ENCODE measurements around the gene TNFRSF1B.

Gene TNFRSF1B

DNA sequence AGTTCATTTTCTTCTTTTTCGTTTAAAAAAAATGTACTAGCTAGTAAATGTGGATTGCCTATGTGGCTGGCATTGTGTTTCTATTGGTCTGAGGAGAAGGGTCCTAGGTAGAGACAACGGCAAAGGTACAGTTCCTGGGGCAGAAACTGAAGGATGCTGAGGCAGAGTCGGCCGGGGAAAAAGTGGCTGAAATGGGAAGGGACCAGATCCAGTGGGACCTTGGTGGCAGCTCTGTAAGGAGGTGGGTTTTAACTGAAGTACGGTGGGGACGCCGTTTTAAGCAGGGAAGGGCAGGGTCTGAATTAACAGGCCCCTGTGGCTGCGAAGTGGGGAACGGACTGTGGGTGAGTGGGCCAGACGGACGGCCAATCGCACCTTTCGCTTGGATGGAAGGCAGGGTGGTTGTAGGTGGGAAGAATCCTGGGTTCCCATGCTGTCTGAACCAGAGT, 62.6 kb downstream of the TNFRSF1B start:
- Mint-ChIP-seq H3K4me1 (peaks cover 20% of the 10 kb centered on the region), H3K27ac (peak overlapping the region; percentile 30), H3K27me3 (no peaks in the 10 kb centered on the region), H3K36me3 (no peaks in the 10 kb centered on the region), H3K9me3 (no peaks in the 10 kb centered on the region), H3K4me3 (peak overlapping the region; percentile 82)

DNA sequence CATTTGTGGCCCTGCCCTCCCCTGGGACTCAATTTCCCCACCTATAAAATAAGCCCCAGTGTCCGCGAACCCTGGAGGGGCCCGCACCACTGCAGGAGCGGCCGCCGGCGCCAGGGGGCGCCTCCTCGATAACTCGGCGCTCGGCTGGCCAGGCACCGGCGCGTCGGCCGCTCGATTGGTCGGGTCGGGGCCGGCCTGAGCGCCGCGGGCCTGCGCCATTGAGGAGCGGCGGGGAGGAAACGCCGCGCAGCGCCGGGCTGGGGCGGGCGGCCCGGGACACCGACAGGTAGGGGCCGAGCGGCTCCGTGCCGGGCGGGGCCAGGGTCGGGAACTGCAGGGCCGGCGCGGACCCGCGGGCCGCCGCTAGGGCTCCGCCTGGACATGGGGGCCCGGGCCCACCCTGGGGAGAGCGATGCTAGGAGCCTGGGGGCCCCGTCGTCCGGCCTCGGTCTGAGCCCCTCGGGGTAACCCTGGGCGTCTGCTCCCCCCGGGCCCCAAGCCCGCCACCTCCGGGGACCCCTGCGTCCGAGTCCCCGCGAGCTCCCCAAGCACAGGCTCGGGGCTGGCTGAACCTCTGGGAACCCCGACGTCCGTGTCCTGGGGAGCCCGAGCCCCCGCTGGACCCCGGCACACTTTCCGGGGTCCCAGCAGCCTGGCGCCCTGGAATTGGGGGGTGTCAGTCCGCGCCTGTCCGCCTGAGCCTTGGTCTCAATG, 63.2 kb downstream of the TNFRSF1B start, which contains the start of gene VPS13D:
VPS13D (plus strand) TSS at position 196 of the 714 bp plus-strand sequence. CDS start 4,237 bp downstream, outside the sequence.
- no peaks in the 10 kb centered on the region for H3K9me3 Mint-ChIP-seq
- peak within 1 kb of the TSS; percentile 88 for H3K4me3 Mint-ChIP-seq
- peaks cover 20% of the 10 kb centered on the region for H3K4me1 Mint-ChIP-seq
- peak within 1 kb of the TSS; percentile 70 for H3K27ac Mint-ChIP-seq
- H3K36me3 Mint-ChIP-seq = peaks cover 2% of the 10 kb centered on the region
- H3K27me3 Mint-ChIP-seq = no peaks in the 10 kb centered on the region

DNA sequence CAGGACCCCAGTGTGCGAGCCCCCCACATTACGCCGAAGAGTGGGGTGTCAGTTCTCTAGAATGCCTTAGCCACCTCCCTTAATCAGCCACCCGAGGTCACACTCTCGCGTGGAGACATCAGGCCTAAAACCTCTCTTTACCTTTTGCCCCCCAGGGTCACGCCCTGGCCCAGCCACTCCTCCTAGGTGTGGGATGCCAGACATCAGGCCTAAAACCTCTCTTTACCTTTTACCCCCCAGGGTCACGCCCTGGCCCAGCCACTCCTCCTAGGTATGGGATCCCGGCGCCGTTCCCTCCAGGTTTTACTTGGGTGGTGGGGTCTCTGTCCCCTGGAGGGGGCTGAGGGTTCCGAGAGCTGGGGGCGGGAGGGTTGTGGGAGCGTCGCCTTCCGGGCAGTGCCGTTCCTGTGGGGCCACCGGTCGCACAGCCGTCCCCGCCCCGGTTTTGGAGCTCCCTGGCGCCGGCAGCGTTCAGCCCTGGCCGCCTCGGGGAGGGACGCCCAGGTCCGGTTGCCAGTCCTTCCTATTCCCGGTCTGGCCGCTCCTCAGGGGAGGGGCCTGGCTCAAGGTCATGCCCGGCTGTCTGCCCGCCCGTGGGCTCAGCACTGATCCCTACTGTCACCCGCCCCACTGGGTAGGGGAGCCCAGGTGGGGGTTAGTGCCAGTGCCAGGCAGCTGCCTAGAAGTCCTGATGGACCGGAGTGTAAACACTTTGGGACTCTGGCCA, 63.9 kb downstream of the TNFRSF1B start:
- Mint-ChIP-seq H3K36me3 (peaks cover 2% of the 10 kb centered on the region), H3K9me3 (no peaks in the 10 kb centered on the region), H3K4me1 (peaks cover 23% of the 10 kb centered on the region), H3K27me3 (no peaks in the 10 kb centered on the region), H3K4me3 (peak overlapping the region; percentile 88), H3K27ac (peak overlapping the region; percentile 70)

DNA sequence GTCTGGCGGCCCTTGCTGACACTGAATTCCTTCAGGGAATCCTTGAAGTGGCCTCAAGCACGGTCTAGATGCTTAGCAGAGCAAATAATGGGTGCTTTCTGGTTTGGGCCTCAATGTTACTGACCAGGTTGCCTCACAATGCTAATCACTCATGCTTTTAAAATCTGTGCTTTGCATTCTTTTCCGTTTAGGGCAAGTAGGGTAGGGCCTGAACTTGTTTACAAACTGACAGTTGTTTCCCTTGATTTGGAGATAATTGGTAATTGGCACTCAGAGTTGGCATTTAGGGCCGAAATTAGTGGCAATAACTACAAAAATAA, 64.4 kb downstream of the TNFRSF1B start:
- H3K9me3 Mint-ChIP-seq = no peaks in the 10 kb centered on the region
- peaks cover 27% of the 10 kb centered on the region for H3K4me1 Mint-ChIP-seq
- peak overlapping the region; percentile 88 for H3K4me3 Mint-ChIP-seq
- peaks cover 2% of the 10 kb centered on the region for H3K36me3 Mint-ChIP-seq
- no peaks in the 10 kb centered on the region for H3K27me3 Mint-ChIP-seq
- H3K27ac Mint-ChIP-seq = peak overlapping the region; percentile 30

DNA sequence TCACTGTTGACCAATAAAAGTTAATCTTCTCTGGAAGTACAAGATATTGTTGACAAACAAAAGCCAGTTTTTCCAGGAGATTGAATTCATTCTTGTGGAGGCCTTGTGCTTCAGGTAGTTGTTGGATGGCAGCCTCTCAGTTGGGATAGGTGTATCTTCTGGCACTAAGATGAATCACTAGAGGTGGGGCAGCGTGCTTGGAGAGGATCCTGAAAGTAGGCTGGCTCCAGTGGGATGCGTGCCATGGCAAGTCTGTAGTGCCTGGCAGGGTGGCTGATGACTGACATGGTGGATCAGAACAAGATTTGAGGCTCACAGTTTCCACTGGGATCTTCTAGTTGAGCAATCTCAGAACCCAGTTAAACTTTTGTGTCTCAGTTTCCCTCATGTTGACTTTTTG, 65.4 kb downstream of the TNFRSF1B start:
- H3K4me3 Mint-ChIP-seq = peak overlapping the region; percentile 66
- peaks cover 7% of the 10 kb centered on the region for H3K36me3 Mint-ChIP-seq
- H3K4me1 Mint-ChIP-seq = peaks cover 31% of the 10 kb centered on the region
- H3K27ac Mint-ChIP-seq = no peak overlapping the region
- no peaks in the 10 kb centered on the region for H3K27me3 Mint-ChIP-seq
- H3K9me3 Mint-ChIP-seq = no peaks in the 10 kb centered on the region

DNA sequence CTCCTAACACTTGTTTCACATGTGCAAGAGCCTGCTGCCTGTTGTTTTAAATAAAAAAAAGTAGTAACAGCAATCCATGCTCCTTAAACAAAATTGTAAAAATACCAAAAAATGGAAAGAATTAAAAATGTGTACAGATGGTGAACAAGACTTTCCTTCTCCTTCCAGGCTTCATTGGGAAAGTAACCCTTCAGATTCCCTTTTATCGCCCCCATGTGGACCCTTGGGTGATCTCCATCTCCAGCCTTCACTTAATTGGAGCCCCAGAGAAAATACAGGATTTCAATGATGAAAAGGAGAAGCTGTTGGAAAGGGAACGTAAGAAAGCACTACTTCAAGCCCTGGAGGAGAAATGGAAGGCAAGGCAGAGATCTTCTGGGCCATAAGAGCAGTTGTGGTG, 77.3 kb downstream of the TNFRSF1B start:
- no peaks in the 10 kb centered on the region for H3K27me3 Mint-ChIP-seq
- no peak overlapping the region for H3K27ac Mint-ChIP-seq
- peaks cover 6% of the 10 kb centered on the region for H3K4me1 Mint-ChIP-seq
- H3K9me3 Mint-ChIP-seq = no peaks in the 10 kb centered on the region
- no peak overlapping the region for H3K4me3 Mint-ChIP-seq
- peaks cover 5% of the 10 kb centered on the region for H3K36me3 Mint-ChIP-seq

DNA sequence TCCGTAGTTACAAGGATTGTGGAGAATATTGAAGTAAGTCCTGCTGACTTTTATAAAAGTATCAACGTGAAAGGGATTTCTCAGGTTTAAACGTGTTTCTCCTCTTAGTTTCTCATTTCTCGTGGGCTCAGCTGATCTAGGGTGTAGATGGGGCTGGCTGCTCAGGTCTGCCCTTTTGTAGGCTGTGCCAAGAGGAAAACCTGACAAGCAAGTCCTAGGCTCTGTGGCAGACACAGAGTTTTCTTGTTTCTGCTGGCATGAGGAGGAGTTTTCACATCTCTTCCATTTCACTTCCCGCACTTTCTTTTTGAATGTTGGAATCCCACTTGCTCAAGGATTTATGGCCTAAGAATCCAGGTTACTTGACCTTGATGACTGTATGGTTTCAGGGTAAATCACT, 77.8 kb downstream of the TNFRSF1B start:
- Mint-ChIP-seq H3K4me3 (no peak overlapping the region), H3K36me3 (peaks cover 5% of the 10 kb centered on the region), H3K9me3 (no peaks in the 10 kb centered on the region), H3K4me1 (peaks cover 5% of the 10 kb centered on the region), H3K27me3 (no peaks in the 10 kb centered on the region), H3K27ac (no peak overlapping the region)

DNA sequence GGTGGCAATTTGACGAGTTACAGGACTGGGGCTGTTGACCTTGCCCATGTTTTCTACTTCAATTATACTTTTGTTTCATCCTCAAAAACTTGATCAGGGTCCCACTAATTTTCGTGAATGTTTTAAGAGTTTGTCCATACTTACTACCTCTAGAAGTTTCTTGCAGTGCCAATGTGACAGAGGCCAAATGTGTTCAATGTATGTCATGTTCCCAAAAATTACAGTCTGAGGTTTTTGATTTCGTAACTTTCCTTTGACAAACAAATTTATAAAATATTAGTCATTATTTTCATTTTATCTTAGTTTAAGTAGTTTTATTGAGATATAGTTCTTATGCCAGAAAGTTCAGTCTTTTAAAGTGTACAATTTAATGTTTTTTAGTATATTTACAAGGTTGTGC, 78.3 kb downstream of the TNFRSF1B start:
- peaks cover 5% of the 10 kb centered on the region for H3K36me3 Mint-ChIP-seq
- H3K27me3 Mint-ChIP-seq = no peaks in the 10 kb centered on the region
- no peaks in the 10 kb centered on the region for H3K9me3 Mint-ChIP-seq
- H3K4me3 Mint-ChIP-seq = no peak overlapping the region
- no peak overlapping the region for H3K27ac Mint-ChIP-seq
- peaks cover 5% of the 10 kb centered on the region for H3K4me1 Mint-ChIP-seq

DNA sequence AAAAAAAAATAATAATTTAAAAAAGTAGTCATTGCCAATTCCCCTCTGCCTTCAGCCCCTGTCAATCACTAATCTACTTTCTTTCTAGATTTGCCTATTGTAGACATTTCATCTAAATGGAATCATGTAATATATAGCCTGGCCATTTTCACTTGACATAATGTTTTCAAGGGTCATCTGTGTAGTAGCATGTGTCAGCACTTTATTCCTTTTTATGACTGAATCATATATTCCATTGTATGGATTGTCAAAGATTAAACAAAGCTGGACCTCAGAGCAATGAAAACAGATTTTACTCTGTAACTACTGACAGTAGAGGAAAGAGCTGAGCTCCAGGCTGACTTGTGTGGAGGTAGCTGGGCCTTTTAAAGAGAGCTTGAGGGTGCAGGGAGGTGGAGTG, 78.9 kb downstream of the TNFRSF1B start:
- Mint-ChIP-seq H3K4me1 (peaks cover 5% of the 10 kb centered on the region), H3K27ac (no peak overlapping the region), H3K27me3 (no peaks in the 10 kb centered on the region), H3K9me3 (no peaks in the 10 kb centered on the region), H3K36me3 (peaks cover 8% of the 10 kb centered on the region), H3K4me3 (no peak overlapping the region)

DNA sequence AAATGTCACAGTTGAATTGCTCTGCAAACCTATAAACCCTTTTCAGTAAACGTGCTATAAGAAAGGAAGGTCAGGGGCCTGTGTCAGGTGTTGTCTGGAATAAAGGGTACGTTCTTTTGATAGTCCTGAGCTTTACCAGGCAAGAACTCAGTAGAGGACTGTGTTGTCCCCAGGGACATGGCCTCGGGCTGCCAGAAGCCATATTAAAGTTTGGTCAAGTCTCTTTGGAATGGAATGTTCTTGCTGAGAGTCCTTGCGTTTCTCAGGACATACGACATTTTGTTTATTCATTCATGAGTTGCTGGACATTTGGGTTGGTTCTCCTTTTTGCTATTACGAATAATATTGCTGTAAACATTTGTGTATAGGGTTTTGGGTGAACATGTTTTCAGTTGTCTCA, 79.8 kb downstream of the TNFRSF1B start:
- Mint-ChIP-seq H3K4me3 (no peak overlapping the region), H3K27ac (no peak overlapping the region), H3K36me3 (peaks cover 11% of the 10 kb centered on the region), H3K27me3 (no peaks in the 10 kb centered on the region), H3K4me1 (peaks cover 2% of the 10 kb centered on the region), H3K9me3 (no peaks in the 10 kb centered on the region)

DNA sequence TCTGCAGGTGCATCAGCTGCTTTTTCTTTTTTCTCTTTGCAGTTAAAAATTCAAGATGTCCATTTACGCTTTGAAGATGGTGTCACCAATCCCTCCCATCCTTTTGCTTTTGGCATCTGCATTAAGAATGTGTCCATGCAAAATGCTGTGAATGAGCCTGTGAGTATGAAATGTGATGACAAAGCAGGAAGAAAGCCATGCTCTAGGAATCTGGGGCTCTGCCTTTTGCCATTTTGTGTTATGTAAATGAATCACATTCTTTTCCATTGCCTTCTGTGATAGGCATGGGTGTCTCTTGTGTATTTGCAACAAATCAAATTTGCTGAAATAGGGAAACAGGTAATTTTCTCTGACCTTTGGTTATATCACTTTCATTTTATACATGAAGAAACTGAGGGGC, 82.4 kb downstream of the TNFRSF1B start:
- Mint-ChIP-seq H3K4me1 (no peaks in the 10 kb centered on the region), H3K27me3 (no peaks in the 10 kb centered on the region), H3K27ac (no peak overlapping the region), H3K9me3 (no peaks in the 10 kb centered on the region), H3K4me3 (no peak overlapping the region), H3K36me3 (peaks cover 16% of the 10 kb centered on the region)

DNA sequence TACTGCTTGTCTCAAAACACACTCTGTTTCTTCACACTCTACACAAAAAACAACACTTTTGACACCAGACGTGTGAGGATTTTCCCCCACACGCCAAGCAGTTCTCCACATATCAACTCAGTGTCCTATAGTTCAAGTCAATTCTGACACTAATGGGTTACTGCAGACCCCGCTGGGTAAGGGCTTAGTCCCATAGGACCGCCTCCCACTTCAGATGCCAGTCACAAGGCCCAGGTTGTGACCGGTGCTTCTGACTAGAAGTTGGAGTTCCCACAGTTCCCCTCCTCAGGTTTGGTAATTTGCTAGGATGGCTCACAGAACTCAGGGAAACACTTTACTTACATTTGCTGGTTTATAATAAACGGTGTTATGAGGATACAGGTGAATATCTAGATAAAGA, 83.0 kb downstream of the TNFRSF1B start:
- no peaks in the 10 kb centered on the region for H3K9me3 Mint-ChIP-seq
- no peak overlapping the region for H3K4me3 Mint-ChIP-seq
- H3K27me3 Mint-ChIP-seq = no peaks in the 10 kb centered on the region
- no peaks in the 10 kb centered on the region for H3K4me1 Mint-ChIP-seq
- no peak overlapping the region for H3K27ac Mint-ChIP-seq
- peaks cover 16% of the 10 kb centered on the region for H3K36me3 Mint-ChIP-seq

DNA sequence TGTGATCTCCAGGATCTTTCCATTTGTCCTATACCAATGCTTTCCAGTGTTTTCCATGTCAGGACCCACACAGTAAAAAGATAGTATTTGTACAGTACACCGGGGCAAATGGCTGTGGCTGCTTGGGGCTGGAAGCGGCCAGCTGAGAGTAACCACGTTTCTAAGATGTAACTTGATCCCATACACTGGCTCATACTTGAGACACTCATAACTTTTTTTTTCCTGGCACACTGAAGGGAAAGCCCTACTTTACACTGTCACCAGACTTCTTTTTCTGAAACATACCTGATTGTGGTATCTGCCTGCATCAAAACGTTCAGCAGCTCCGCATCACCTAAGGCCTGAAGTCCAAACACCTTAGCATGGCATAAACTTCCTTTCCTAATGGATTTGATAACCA, 84.7 kb downstream of the TNFRSF1B start:
- Mint-ChIP-seq H3K9me3 (no peaks in the 10 kb centered on the region), H3K4me3 (no peak overlapping the region), H3K27ac (no peak overlapping the region), H3K36me3 (peaks cover 13% of the 10 kb centered on the region), H3K4me1 (no peaks in the 10 kb centered on the region), H3K27me3 (no peaks in the 10 kb centered on the region)

DNA sequence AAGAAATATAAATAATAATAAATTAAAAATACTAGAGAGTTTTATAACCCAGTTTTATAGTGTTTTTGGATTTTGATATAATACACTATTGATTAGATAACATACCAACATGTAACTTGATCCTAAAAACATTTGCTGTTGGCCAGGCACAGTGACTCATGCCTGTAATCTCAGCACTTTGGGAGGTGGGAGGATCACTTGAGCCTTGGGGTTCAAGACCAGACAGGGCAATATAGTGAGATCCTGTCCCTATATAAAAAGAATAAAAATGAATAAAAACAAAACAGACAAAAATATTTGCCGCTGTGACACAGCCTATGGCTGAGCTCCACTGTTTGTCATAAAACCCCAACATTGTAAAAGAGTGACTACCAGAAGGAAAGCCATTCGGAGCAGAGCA, 89.1 kb downstream of the TNFRSF1B start:
- H3K9me3 Mint-ChIP-seq = no peaks in the 10 kb centered on the region
- H3K27me3 Mint-ChIP-seq = no peaks in the 10 kb centered on the region
- no peak overlapping the region for H3K4me3 Mint-ChIP-seq
- peaks cover 21% of the 10 kb centered on the region for H3K36me3 Mint-ChIP-seq
- no peaks in the 10 kb centered on the region for H3K4me1 Mint-ChIP-seq
- no peak overlapping the region for H3K27ac Mint-ChIP-seq

DNA sequence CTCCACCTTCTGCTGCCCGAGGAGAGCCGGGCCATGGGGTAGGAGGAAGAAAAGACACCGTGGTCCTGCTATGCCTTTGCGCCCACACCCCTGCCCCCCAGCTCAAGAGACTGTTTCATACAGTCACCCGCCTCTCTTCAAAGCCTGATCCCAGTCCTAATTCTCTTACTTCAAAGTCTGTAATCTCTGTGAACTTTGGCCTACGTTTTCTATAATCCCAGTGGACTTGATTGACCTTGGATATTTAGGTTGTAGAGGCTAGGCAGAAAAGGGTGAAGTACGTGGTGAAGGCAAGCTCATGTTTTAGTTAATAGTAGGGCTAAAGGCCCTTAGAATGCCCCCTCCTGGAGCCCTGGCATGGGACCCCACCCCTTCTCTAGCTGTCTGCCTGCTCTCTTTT, 91.5 kb downstream of the TNFRSF1B start:
- Mint-ChIP-seq H3K4me1 (no peaks in the 10 kb centered on the region), H3K27me3 (no peaks in the 10 kb centered on the region), H3K9me3 (no peaks in the 10 kb centered on the region), H3K36me3 (peaks cover 26% of the 10 kb centered on the region), H3K27ac (no peak overlapping the region), H3K4me3 (no peak overlapping the region)
